ENCODE measurements around the gene CNTNAP3.
"Not testable (repeated sequence)": the region's sequence is repeated elsewhere in the genome, so short reads cannot be mapped to it uniquely, and the experiment has no call there.

Gene CNTNAP3

DNA sequence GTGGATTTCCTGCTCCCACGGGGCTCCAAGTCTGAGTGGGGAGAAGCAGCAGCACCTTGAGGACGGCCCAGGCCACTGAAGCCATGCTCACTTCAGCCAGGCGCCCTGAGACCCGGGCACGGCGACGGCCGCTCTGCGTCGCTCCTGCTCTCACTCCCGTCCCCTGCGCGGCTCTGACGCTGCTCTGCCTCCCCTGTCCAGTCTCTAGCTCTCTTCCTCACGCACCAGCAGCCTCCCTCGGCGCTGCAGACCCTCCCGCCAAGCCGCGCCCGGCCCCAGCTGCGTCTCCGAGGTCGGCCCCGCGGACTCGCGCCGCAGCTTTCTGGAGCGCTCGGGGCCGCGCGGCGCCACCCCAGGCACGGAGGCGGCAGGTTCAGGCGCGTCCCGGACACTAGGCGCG lies at the start of gene CNTNAP3:
TSS of gene CNTNAP3 (minus strand) at position 188 of the 400 bp plus-strand sequence. CDS start at position 85, 103 bp downstream.
- not testable (repeated sequence) for DNase-seq

DNA sequence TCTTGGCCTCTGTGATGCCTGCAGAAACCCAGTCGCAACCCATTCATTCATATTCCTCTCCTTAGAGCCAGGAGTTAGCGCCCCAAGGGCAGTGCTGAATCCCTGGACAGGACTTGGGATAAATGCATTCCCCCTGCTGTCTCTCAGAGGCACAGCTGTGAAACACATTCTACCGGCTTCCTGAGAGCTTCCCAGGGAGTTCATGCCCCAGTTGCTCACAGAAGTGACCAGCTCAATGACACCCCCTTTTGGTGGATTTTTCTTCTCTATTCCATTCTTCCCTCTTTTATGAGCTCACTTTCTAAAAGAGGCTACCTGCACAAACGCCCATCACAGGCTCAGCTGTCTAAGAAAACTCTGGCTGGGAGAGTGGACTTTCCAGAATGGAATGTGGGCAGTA lies 8.0 kb downstream of the CNTNAP3 start:
- DNase-seq = not testable (repeated sequence)

DNA sequence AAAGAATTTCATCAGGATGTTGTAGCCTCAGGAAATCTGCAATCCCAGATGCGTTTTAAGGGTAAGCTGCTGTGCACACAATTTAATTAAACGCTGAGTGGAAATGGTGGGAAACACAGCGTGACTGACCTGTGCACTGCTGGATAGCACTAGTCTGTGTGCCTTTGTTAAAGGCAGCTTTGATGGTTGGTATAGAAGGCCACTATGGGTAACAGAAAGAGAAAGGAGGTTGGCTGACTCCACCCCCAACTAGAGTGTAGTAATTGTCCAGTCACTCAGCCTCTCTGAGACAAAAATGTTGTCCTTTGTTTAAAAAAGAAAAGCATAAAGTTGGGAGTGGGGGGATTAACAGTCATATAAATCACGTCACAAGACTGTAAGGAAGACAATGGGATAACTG lies 45.5 kb downstream of the CNTNAP3 start:
- not testable (repeated sequence) for DNase-seq

DNA sequence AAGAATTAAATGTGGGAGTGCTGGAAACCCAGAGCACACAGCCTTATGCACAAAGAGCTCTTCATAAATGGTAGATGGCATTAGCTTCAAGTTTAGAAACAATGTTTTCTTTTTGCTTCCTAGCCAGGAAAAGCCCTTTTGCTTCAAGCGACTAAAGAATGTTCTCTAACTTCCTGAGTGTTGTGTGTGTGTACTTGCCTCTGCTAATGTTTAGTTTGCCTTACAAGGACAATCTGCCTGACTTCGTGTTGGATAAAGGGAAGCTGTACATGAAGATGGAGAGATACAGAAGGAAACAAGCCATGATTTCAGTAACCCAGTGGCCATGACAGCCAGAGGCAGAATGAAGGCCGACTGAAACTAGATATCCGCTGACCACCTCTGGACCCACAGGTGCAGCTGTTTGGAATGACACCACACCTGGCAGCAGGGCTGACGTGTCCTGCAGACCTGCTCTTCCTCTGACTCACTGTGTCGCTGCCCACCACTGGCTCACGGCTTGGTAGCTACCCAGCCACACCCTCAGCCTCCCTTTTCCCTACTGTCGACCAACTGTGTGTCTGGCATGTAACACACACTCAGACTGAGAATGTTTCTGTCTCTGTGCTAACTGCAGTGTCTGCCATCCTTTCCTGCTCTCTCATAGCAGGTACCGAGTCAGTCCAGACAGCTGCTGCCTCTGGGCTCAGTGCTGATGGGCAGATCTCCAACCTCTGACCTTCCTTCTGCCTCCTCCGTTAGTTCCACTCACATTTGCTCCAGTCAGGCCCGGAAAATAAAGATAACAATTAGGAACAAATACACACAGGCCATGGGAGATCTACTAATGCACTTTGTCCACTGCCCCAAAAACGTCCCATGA lies 55.6 kb downstream of the CNTNAP3 start:
- not testable (repeated sequence) for DNase-seq

DNA sequence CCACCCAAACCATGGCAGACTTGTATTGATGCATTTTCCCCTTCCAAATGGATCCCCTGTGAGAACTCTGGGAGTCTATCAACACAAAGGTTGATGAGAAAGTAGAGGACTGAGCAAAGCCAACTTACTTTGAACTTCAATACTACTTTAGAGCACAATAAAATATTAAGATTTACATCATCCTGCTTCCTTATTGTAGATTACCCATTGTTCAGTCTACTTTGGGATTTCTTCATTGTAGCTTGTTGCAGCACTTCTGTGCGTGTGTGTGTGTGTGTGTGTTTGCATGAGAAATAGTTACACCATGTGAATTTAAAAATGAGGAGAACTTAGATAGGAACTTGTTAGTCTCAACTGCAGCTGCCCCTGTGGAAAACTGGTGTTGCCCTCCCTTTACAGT lies 72.0 kb downstream of the CNTNAP3 start:
- DNase-seq = not testable (repeated sequence)

DNA sequence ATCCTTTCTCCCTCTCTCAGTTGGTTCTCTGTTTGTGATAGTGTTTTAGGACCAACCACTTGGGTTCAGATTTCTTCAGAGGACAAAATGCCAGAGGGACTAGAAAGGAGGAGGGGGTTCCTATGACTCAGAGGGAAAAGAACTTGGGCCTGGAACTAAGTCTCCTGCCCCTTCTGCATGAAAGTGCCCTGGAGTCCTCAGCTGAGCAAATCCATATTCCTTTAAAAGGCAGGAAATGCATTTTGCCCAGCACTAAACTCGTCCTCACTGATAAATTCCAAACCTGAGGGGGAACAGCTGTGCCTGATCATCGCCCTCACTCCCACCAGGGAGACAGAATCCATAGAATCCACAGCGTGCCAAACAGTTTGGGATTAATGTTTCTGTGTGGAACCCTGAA lies 78.2 kb downstream of the CNTNAP3 start:
- not testable (repeated sequence) for DNase-seq

DNA sequence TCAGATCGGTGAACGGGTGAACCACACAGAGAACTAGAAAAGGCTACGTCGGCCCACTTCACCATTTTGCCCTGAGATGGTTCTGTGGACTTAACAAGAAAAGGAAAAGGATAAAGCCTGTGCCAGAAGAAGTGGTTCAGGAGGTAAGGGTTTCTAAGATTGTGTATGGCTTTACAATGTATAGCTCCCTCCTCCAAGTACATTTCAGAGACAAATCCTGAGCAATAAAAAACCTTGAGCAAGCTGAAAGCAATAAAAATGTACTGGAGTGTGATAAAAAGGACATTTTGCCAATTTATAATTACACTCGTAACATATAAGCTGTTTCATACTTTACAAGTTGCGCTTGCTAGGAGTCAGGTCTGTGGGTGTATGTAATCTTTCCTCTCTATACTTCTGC lies 81.3 kb downstream of the CNTNAP3 start:
- DNase-seq = not testable (repeated sequence)

DNA sequence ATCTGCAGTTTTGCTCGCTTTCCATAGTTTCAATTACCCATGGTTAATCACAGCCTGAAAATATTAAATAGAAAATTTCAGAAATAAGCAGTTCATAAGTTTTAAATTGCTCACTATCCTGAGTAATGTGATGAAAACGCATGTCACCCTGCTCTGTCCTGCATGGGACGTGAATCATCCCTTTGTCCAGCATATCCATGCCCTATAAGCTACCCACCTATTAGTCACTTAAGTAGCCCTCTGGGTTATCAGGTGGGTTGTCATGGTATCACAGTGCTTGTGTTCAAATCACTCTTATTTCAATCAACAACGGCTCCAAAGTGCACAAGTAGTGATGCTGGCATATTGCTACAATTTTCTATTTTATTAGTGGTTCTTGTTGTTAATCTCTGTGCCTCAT lies 82.1 kb downstream of the CNTNAP3 start:
- not testable (repeated sequence) for DNase-seq

DNA sequence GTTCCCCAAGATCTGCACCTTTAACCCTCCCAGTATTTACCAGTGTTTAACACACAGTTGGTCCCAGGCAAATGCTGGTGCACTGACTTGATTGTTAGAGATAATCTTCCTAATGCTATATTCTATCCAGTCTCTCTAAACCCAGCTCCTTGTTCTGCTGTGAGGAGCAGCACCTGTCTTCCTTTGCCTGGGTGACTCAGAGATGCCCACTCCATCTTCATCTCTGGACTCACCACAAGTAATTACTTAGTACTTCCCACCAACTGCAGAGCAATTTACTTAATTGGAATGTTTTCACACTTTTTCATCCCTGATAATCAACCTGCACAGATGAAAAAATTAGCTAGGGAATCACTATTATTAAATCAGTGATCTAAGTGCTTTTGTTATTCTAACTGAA lies 87.6 kb downstream of the CNTNAP3 start:
- DNase-seq = not testable (repeated sequence)

DNA sequence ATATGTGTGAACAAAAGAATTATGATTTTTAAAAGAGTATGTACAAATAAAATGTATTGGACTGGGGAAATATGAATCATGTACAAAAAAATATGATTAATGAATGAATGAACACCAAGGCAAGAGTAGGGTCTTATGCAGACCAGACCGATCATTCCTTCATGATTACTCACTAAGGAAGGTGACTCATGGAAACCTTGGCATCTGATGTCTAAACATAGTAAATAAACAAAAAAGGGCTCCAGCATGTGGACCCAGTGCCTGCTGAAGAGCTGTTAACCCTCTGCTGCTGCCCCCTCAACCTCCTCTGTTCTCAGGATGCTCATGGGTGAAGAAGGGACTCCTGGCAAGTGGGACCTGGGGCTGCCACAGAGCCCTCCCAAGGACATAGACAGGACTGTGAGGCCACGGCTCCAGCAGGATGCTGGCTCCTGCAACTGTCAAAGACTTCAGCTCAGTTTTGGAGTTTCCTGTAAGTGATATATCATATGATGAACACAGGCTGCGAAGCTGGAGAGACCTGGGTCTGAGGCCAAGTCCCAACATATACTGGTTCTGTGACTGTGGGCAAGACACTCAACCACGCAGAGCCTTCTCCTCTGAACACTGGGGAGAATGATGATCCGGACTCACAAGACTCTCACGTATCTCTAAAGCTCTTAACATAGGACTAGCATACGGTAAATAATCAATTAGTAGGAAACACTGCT lies 89.8 kb downstream of the CNTNAP3 start:
- DNase-seq = not testable (repeated sequence)

DNA sequence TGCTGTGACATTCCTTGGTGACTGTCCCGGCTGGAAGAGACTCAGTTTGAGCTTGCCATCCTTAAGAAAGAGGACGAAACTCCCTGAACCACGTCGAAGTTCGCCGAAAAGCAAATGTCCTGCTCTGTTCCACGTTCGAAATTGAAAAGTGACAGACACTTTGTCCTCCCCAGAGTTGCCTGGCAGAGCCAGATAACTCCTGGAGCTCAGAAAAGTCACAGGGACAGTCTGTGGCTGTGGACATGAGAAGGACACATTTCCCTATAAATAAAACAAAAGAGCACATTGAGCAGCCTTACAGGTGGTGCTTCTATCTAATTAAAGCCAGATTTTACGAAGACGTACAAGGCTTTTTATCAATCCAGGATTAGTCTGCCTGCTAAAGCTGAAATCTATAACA lies 116.6 kb downstream of the CNTNAP3 start:
- not testable (repeated sequence) for DNase-seq

DNA sequence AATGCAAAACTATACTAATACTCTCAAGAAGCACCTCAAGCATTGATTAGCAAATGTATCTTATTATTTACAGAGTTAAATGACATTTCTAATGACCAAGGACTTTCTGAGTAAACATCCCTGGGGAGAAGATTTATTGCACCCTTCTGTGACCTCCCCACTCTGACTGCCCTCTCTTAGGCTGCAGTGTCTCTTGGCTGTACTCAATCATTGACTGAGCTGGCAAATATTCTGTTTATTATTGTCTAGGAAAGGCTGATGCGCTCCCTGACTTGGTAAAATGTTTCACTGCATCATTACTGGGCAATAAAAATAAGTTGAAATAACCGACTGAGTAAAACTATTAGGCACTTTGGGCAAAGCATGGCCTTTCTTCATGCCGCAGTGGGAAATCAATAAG lies 130.3 kb downstream of the CNTNAP3 start:
- DNase-seq = not testable (repeated sequence)

DNA sequence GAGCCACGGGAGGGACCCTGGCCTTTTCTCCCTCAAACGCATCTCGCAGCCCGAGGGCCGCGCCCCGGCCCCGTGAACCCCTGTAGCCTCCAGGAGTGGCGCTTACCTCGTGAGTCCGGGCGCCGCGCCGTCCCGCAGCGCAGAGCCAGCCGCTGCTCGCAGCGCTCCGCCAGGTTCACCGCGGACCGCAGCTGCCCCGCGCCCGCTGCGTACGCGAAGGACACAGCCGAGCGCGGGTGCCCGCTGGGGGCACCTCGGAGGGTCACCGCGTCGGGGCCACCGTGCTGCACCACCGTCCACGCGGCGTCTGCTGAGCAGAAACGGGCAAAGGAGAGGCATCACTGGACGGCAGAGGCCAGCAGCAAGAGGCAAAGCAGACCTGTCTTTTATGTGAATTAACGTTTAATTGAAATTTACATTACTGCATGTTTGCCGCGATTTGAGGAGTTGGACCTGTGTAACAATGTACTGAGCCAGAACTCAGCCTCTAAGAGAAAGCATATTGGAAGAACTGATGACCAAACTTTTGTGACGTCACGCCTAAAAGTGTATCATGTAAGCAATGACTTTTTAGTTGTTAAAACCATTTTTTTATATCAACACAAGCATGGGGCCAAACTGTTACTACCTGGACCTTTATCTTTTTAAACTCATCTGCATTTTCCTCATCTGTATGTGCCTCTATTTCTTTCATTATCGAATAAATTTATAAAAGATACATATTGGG lies 155.0 kb downstream of the CNTNAP3 start:
- DNase-seq = not testable (repeated sequence)

DNA sequence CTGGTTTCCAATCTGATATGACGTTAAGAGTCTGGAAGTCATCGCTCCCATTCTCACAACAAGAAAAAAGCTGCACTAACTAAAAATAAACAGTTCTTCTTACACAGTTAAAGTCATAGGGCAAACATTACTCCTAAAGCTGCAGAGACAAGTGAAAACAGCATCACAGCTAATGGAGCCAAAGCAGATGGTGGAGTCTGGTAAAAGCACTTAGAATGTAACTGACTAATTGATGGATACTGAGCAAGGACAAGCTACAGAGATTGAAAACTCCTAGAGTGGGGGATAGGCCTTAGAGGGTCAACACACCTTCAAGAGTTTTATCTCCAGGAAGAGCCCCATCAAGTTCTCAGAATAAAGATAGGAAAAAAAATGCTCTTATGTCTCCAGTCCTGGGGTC lies 166.6 kb downstream of the CNTNAP3 start:
- not testable (repeated sequence) for DNase-seq

DNA sequence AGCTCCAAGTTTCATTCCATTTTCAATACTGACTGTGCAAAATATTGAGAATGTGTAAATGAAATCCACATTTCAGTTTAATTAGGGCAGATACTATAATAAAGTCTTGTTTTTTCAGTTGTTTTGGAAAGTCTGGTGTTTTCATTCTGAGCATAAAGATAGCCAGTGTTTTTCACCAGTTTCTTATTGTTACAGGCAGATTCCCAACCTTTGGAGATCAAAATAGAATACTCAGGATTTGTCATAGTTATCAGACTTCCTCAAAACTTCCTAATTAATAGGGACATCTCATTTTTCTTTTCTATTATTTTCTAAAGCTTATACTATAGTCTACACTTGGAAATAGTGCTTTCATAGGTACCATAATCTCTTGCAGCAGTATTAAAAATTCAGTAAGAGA lies 176.2 kb downstream of the CNTNAP3 start:
- DNase-seq = not testable (repeated sequence)

DNA sequence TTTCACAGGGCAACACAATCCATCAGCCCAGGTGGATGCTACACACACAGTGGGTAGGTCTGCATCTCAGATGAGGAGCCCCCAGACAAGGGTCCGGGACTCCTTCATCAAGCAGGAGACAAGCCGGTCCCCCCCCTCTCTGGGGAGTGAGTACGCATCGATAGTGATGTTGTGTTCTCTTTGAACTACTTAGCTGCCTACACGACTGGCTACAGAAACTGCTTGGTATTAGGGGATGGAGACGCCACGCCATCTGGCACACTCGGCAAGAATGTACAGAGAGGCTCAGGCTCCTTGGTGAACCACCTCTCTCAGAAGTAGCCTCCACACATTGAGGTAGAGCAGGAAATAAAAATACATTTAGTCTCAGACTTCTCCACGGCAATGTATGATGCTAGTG lies 179.8 kb downstream of the CNTNAP3 start:
- DNase-seq = no peak

DNA sequence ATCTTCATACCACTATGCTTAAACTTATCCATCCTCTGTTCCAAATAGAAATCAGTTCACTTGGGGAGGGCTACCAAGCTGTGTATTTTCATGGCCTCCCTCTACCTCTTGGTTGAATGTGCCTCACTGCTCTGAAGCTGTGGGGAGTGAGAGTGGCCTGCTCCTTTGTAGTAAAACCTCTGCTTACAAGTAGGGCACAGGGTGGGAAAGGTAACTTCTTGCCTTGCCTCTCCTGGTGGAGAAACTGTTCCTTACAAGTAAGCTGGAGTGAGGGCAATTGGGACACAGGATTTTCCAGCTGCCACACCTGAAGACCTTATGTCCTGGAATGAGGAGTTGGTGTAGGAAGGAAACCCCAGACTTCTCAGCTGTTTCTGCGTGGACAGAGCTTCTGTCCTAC lies 190.8 kb downstream of the CNTNAP3 start:
- not testable (repeated sequence) for DNase-seq

DNA sequence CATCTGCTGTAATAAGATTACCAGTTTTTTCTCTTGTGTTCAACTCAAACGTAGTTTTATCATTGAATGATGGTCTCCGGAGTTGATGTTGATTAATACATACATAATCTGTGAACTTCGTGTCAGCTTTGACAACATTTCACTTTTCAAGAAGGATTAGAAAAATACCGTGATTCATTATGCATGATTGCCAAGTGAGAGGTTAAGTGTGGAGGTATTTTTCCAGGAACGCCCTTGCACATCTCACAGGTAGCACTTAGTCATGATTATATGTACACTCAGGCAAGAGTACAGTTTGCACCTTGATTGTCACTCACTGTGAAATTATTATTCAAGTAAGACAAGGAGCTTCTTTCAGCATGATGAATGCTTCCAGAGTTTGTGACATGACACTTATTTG lies 202.7 kb downstream of the CNTNAP3 start:
- DNase-seq = not testable (repeated sequence)

DNA sequence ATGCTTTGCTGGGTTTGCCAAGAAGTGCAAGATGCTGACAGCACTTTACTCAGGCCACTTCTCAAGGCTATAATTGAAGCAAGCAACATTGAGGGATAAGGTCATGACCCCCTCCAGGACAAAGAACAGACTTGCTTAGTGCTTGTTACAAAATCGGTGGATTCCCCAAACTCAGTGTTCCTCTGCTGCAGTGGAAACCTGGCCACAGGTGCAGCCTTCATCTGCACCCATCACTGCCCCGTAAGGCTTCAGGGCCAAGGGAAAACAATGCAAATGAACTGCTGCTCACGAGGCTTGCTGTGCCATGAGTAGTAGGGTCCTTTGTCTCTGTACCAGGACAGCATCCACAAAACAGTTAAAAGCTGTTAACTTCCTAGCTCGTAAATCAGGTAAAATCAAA lies 205.4 kb downstream of the CNTNAP3 start:
- DNase-seq = not testable (repeated sequence)

DNA sequence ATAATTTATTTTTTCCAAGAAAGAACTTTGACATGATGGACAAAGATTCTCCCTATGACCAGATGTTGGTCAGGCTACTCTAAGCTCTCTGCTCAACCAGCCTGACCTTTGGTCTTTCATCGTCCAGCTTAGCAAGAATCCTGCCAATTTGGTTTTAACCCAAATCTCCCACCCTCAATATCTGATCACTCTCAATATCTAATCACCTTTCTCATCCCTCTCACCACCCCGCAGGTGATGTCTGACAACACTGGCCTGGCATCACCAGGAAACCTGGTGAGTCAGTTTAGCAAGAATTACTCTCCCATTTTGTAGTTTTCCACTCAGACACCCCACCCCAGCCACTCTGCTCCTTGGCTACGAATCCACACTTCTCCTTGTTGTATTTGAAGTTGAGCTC lies 207.9 kb downstream of the CNTNAP3 start:
- not testable (repeated sequence) for DNase-seq

DNA sequence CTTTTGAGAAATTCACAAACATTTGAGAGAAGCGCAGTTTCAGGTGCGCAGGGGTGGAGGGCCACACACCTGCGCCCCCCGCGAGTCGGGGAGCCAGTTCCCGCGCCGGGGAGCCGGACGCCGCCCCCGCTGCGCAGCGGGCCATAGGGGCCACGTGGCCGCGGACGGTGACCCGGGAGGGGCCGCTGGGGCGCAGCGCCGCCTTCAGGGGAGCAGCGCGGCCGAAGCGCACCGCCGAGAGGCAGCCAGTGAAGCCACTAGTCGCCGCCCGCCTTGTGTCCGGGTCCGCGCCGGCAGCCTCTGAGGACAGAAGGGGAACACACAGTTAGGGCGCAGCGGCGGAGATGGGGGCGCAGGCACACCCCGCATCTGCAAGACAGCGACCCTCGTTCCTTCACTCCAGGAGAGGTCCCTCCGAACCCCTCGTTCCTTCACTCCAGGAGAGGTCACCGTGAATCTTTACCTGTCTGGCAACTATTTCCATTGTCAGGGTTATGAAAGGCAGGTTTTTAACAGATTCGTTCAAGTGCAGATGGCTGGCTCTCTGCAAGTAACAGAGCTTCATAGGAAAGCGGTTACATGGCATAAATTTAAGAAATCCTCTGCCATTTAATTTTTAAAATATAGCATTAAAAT lies 209.2 kb downstream of the CNTNAP3 start:
- DNase-seq = not testable (repeated sequence)

DNA sequence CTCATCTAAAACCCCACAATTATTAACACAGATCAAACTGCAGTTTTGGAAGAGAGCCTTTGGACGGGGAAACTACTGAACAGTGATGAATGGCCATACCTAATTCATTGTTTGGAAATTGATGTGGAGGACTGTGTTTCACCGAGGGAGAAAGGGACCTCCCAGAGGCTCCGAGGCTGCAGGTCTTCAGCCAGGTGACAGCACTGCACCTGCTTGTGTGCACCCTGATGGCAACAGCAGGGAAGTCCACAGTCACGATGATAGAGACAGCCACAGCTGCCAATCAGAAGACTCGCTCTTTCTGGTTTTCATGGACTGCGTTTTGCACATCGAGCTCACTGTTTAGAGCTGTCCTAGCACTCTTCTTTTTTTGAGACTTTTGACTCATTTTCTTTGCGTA lies 214.4 kb downstream of the CNTNAP3 start:
- DNase-seq = not testable (repeated sequence)

DNA sequence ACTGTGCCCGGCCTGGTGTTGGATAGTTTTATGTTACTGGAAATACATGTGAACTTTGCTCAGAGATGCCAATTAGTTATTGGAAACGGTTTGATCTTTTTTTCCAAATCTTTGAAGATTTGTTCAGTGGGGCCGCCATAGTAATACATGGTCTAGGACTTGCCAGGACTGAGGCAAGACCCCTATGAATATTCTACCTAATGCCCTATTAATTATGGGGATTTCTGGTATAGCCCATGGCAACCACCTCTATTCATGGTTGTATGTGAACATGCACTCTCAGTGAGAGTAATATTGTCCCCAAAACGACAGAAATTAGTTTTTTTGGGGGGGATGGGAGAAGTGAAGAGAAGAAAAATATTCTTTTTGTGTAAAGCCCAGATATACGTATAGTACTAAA lies 220.3 kb downstream of the CNTNAP3 start:
- not testable (repeated sequence) for DNase-seq

Data from MV-4-11 (cell line).